Duodenal mucosa (tissue), 2 donors: ENCODE results near the gene HIP1.
A peak's percentile ranks its signal among the peaks of the same experiment; 100 is the strongest.

Source experiments
- H3K27ac ChIP-seq: one replicate; pipeline ENCODE4 v1.7.0; 2013; ENCODE audit warnings: low read depth, low read length
- H3K27me3 ChIP-seq, 2 donors: one replicate each; pipeline ENCODE4 v1.7.0; 2013; ENCODE audit warnings: low read length in 2 of 2, control low read depth in 1 of 2; ENCODE audit not compliant: insufficient read depth in 2 of 2, control insufficient read depth in 1 of 2
- H3K36me3 ChIP-seq, 2 donors: one replicate each; pipeline ENCODE4 v1.7.0; 2013; ENCODE audit warnings: low read length in 2 of 2, control low read depth in 1 of 2; ENCODE audit not compliant: insufficient read depth in 2 of 2, control insufficient read depth in 1 of 2
- H3K4me1 ChIP-seq, 2 donors: one replicate each; pipeline ENCODE4 v1.7.0; 2013; ENCODE audit warnings: low read length in 2 of 2, control low read depth in 1 of 2; ENCODE audit not compliant: insufficient read depth in 2 of 2, control insufficient read depth in 1 of 2
- H3K4me3 ChIP-seq, 2 donors: one replicate each; pipeline ENCODE4 v1.7.0; 2013; ENCODE audit warnings: low read length in 2 of 2, low read depth in 1 of 2
- H3K9ac ChIP-seq, 2 donors: one replicate each; pipeline ENCODE4 v1.7.0; 2013; ENCODE audit warnings: low read length in 2 of 2, low read depth in 1 of 2
- H3K9me3 ChIP-seq, 2 donors: one replicate each; pipeline ENCODE4 v1.7.0; 2013; ENCODE audit warnings: low read length in 2 of 2, control low read depth in 1 of 2; ENCODE audit not compliant: control insufficient read depth in 1 of 2

The HIP1 gene

GRCh38 chr7:75716992-75717626 is 21.6 kb downstream of the HIP1 start:
- H3K4me3 ChIP-seq = no peak overlapping the region
- H3K36me3 ChIP-seq = no peaks in the 10 kb centered on the region
- H3K27me3 ChIP-seq = no peaks in the 10 kb centered on the region
- H3K27ac ChIP-seq = no peak overlapping the region
- no peak overlapping the region for H3K9ac ChIP-seq
- peaks cover 7 to 11% of the 10 kb centered on the region in 2 donors for H3K4me1 ChIP-seq
- no peaks in the 10 kb centered on the region for H3K9me3 ChIP-seq

DNA sequence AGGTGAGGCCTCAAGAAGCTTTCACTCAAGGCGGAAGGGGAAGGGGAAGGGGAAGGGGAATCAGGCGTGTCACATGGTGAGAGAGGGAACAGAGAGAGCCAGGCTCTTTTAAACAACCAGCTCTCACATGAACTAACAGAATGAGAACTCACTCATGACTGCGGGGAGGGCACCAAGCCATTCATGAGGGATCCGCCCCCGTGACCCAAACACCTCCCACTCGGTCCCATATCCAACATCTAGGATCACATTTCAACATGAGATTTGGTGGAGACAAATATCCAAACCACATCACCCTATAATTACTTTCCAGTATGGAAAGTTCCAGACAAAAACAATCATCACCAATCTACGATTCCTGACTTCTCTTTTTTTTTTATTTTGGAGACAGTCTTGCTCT is 22.9 kb downstream of the HIP1 start:
- no peak overlapping the region for H3K27ac ChIP-seq
- peaks cover 11 to 14% of the 10 kb centered on the region in 2 donors for H3K4me1 ChIP-seq
- no peaks in the 10 kb centered on the region for H3K36me3 ChIP-seq
- no peaks in the 10 kb centered on the region for H3K27me3 ChIP-seq
- H3K9me3 ChIP-seq = no peaks in the 10 kb centered on the region
- no peak overlapping the region for H3K4me3 ChIP-seq
- no peak overlapping the region for H3K9ac ChIP-seq

- no peak overlapping the region for H3K9ac ChIP-seq
- peaks cover 10 to 11% of the 10 kb centered on the region in 2 donors for H3K4me1 ChIP-seq
- H3K4me3 ChIP-seq = peak overlapping the region in 1 of 2 donors; percentile 13
- H3K9me3 ChIP-seq = peaks cover 4 to 12% of the 10 kb centered on the region in 2 donors
- no peaks in the 10 kb centered on the region for H3K27me3 ChIP-seq
- H3K36me3 ChIP-seq = no peaks in the 10 kb centered on the region
- H3K27ac ChIP-seq = no peak overlapping the region
These were observed 26.0 kb downstream of the HIP1 start for GRCh38 chr7:75712517-75713361.

DNA sequence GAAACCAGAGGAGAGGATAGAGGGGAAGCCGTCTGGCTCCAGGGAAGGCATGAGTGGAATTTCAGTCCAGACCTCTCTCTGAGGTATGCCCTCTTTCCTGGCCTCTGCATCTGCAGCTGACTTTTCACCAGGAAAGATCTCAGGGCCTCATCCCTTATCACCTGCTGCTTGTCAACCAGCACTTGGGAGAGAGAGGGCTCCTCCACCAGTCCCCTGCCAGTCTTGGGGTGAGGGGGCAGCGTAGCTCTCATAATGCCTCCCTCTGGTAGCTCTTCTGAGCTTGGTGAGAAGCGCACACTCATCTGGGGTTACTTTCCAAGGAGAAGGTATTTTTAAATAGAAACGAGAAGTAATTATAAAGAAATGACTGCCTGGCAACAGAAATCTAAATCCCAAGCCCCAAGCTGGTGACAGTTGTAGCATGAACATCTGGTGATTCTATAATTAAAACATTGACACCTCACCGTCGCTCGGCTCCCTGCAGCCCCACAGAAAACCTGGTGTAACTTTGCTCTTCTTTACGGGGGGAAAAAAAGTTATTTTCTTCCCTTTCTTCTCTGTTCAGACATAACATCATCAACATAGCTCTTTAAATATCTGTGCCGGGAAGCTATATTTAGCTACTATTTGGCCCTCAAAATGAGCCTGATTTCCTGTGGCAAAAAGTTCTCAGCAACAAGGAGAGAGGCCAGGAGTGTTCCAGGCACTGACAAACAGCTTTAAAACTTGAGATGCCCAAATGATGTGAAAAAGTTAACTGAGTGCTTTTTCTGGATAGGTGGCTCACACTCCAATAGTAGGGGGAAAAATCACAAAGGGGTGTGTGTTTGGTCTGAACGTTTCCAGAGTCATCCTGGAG is 26.9 kb downstream of the HIP1 start:
- Histone ChIP-seq H3K4me3 (peak overlapping the region in 1 of 2 donors; percentile 13), H3K9ac (no peak overlapping the region), H3K4me1 (peaks cover 10 to 11% of the 10 kb centered on the region in 2 donors), H3K27me3 (no peaks in the 10 kb centered on the region), H3K9me3 (peaks cover 4 to 12% of the 10 kb centered on the region in 2 donors), H3K36me3 (no peaks in the 10 kb centered on the region), H3K27ac (no peak overlapping the region)

DNA sequence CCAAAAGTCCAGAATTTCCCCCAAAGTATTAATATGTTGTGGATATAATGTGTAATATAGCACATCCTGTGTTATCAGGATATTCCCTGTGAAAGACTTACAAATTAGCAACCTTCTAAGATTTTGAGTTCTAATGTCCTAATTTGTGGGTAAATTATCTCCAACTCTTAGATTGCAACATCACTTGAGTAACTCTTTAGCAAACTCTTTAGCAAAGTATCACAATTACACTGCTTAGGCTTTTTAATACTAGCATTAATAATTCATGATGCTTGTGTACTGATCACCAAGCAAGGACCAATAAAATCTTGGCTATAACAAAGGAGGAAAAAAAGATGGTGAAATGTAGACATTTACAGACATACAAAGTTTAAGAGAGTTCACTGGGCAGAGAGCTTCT is 27.7 kb downstream of the HIP1 start:
- Histone ChIP-seq H3K9ac (no peak overlapping the region), H3K36me3 (no peaks in the 10 kb centered on the region), H3K4me1 (peaks cover 10 to 11% of the 10 kb centered on the region in 2 donors), H3K4me3 (no peak overlapping the region), H3K27me3 (no peaks in the 10 kb centered on the region), H3K27ac (no peak overlapping the region), H3K9me3 (peaks cover 4 to 12% of the 10 kb centered on the region in 2 donors)

- no peak overlapping the region for H3K27ac ChIP-seq
- no peaks in the 10 kb centered on the region for H3K36me3 ChIP-seq
- H3K4me1 ChIP-seq = no peaks in the 10 kb centered on the region
- peaks cover 0 to 5% of the 10 kb centered on the region in 2 donors for H3K9me3 ChIP-seq
- no peak overlapping the region for H3K9ac ChIP-seq
- H3K27me3 ChIP-seq = no peaks in the 10 kb centered on the region
- H3K4me3 ChIP-seq = no peak overlapping the region
These were observed 33.8 kb downstream of the HIP1 start for GRCh38 chr7:75704928-75705327.

DNA sequence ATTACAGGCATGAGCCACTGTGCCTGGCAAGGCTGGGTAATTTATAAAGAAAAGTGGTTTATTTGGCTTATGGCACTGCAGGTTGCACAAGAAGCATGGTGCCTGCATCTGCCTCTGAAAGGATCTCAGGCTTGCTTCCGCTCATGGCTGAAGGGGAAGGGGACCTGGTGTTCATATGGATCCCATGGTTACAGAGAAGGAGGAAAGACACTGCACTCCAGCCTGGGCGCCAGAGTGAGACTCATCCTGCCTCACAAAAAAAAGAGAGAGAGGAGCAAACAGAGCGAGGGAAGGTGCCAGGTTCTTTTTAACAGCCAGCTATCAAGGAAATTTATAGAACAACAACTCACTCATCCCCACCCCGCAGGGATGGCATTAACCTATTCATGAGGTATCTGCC is 36.2 kb downstream of the HIP1 start:
- H3K4me3 ChIP-seq = no peak overlapping the region
- H3K4me1 ChIP-seq = no peaks in the 10 kb centered on the region
- no peak overlapping the region for H3K9ac ChIP-seq
- no peaks in the 10 kb centered on the region for H3K36me3 ChIP-seq
- H3K27me3 ChIP-seq = no peaks in the 10 kb centered on the region
- H3K27ac ChIP-seq = no peak overlapping the region
- no peaks in the 10 kb centered on the region for H3K9me3 ChIP-seq

DNA sequence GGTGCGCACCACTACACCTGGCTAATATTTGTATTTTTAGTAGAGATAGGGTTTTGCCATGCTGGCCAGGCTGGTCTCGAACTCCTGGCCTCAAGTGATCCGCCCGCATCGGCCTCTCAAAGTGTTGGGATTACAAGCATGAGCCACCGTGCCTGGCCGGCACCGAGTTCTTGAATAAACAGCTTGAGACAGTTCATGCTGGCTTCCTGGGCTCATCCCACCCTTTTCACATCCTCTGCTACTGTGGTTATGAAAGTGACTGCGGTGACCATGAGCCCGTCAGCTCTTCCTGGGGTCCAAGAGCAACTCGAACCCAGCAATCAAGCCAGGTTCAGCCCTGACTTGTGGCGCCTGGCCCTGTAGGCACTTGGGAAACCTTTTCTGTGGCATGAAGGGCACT is 38.7 kb downstream of the HIP1 start:
- no peaks in the 10 kb centered on the region for H3K4me1 ChIP-seq
- no peaks in the 10 kb centered on the region for H3K27me3 ChIP-seq
- H3K9ac ChIP-seq = no peak overlapping the region
- H3K27ac ChIP-seq = no peak overlapping the region
- H3K36me3 ChIP-seq = no peaks in the 10 kb centered on the region
- no peaks in the 10 kb centered on the region for H3K9me3 ChIP-seq
- H3K4me3 ChIP-seq = no peak overlapping the region

- H3K9me3 ChIP-seq = no peaks in the 10 kb centered on the region
- H3K9ac ChIP-seq = no peak overlapping the region
- no peak overlapping the region for H3K4me3 ChIP-seq
- H3K36me3 ChIP-seq = no peaks in the 10 kb centered on the region
- no peaks in the 10 kb centered on the region for H3K4me1 ChIP-seq
- no peak overlapping the region for H3K27ac ChIP-seq
- no peaks in the 10 kb centered on the region for H3K27me3 ChIP-seq
These were observed 40.4 kb downstream of the HIP1 start for GRCh38 chr7:75698358-75698757.
